GM19025 (cell line): Measurements from ENCODE around the gene SPOCK1.
"Not testable (repeated sequence)": the region's sequence is repeated elsewhere in the genome, so short reads cannot be mapped to it uniquely, and the experiment has no call there.

ENCODE experiments used
- ATAC-seq: cut with Tn5 transposase; IDR thresholded peaks from one replicate; pipeline ENCODE4 v1.9.1; 2021; ENCODE audit warnings: mild to moderate bottlenecking, low read depth, moderate library complexity; ENCODE audit not compliant: unreplicated experiment

SPOCK1 gene

GRCh38 chr5:137498736-137499505, at the start of gene SPOCK1:
Gene SPOCK1, minus strand, starts transcription at chr5:137499326.
- peak; percentile 93 for ATAC-seq

- ATAC-seq, result no peak
These were observed 46.8 kb upstream of the SPOCK1 start for GRCh38 chr5:137545956-137546355.

GRCh38 chr5:137535449-137535848, 36.3 kb upstream of the SPOCK1 start:
- ATAC-seq, result not testable (repeated sequence)

GRCh38 chr5:137533963-137534362, 34.8 kb upstream of the SPOCK1 start:
- ATAC-seq, result no peak

DNA sequence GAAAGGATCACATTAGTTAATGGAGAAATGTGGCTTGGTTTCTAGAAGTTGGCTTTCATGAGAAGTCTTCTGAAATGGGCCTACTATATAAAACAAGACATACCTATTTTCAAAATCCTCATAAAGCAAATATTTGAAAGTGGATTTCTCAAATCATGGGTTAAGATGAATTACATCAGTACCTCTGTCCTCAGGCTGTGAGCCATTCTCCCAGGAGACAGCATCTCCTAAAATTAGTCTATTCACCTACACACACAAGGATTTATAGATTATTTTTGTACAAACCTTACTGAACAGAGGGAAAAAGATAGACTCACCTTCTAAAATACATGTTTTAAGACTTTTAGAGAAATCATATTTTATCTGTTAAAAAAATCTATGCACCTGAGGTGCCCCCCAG, 32.1 kb upstream of the SPOCK1 start:
- no peak for ATAC-seq

- no peak for ATAC-seq
These were observed 22.1 kb upstream of the SPOCK1 start for GRCh38 chr5:137521246-137521645.

DNA sequence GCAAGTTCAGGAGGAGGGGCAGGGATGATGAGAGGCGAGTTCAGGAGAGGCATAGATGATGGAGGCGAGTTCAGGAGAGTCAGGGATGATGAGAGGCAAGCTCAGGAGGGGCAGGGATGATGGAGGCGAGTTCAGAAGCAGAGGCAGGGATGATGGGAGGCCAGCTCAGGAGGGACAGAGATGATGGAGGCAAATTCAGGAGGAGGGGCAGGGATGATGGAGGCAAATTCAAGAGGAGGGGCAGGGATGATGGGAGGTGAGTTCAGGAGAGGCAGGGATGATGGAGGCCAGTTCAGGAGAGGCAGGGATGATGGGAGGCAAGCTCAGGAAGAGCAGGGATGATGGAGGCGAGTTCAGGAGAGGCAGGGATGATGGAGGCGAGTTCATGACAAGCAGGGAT, 17.8 kb upstream of the SPOCK1 start:
- ATAC-seq, result no peak

- ATAC-seq, result no peak
These were observed 17.2 kb upstream of the SPOCK1 start for GRCh38 chr5:137516251-137516797.

DNA sequence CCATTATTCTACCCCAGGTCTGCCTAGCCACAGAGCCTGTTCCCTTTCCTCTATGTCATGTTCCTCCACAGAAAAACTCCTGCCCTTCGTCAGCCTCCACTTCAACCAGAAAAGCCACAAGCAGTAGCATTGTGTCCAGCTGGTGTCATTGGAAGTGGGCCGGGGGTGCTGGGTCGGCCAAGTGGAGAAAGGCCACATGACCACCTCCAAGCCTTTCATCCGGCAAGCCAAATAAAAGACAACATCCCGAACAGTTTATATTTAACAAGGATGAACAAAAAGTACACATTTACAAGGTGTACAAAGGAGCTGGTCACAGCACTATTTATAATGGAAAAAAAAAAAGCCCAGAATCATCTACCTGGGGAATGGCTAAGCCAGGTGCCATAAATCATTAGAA, 16.1 kb upstream of the SPOCK1 start:
- no peak for ATAC-seq

DNA sequence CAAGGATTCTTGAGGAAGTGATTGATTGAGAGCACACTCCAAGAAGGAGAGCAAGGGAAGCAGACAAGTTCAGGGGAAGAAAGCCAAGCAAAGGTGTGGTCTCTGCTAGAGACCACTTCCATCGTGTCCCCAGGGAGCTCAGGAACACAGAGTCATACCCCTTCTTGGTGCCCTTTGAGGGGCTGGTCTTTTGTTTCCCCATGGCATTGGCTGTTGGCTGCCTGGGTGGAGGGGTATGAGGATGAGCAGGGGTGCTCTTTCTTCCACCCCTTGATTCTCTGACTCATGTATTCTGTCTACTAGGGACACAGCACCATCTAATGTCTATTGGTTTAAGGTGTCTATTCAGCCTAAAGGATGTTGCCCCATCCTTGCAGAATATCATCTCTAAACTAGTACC, 11.5 kb upstream of the SPOCK1 start:
- ATAC-seq, result no peak

DNA sequence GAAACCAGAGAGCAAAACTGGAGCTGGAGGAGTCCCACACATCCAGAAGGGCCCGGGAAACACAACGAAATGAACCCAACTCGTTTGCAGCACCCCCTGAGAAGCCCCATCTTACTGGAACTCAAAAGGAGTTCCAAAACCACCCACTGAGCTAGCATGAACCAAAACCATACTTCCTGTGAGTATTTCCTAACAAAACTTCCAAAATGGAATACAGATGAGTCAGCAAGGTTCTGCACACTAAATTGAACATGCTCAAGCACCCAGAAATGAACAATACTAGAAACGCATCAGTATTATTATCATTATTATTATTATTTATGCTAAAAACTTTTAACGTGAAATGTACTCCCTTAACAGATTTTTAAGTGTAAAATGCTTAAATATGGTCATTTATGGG, 8.0 kb upstream of the SPOCK1 start:
- no peak for ATAC-seq

- no peak for ATAC-seq
These were observed 7.2 kb upstream of the SPOCK1 start for GRCh38 chr5:137506296-137506695.

DNA sequence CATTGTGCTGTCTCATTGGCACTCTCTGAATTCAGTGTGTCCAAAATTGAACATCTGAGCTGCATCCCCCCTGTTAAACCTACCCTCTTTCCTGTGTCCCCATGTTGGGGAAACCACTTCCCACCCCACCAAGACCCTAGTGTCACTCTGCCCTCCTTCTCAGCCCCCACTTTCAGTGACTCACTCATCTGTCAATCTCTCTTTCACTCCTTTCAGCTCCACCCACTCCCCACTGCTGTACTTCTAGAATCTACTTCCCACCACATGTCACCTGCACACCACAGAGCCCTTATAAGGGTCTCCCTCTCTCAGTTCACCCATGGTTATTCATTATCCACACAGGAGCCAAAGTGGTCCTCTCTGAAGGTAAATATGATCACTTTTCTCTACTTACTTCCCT, 5.8 kb upstream of the SPOCK1 start:
- ATAC-seq, result no peak

- ATAC-seq, result no peak
These were observed 4.3 kb upstream of the SPOCK1 start for GRCh38 chr5:137503456-137503855.

DNA sequence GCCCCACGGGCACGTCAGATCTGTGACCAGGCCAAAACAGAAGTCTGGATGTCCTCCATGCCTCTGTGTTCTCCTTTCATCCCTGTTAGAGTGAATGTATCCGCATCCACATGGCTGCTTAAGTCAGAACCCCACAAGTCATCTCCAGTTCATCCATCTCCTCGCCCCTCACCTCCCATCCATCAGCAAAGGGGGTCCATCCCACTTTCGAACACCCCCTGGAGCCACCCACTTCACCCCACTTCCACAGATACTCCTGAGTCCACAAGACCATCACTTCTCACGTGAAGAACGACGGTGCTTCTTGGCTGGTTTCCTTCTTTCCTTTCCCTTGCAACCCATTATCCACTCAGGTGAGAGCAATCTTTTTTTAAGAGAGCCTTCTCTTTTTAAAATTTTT, 3.5 kb upstream of the SPOCK1 start:
- no peak for ATAC-seq

GRCh38 chr5:137501846-137502406, 2.8 kb upstream of the SPOCK1 start:
- no peak for ATAC-seq

GRCh38 chr5:137501226-137501625, 2.1 kb upstream of the SPOCK1 start:
- ATAC-seq, result no peak

GRCh38 chr5:137500615-137501225, 1.6 kb upstream of the SPOCK1 start:
- ATAC-seq, result no peak

- not testable (repeated sequence) for ATAC-seq
These were observed 351 bp upstream of the SPOCK1 start for GRCh38 chr5:137499506-137499847.

DNA sequence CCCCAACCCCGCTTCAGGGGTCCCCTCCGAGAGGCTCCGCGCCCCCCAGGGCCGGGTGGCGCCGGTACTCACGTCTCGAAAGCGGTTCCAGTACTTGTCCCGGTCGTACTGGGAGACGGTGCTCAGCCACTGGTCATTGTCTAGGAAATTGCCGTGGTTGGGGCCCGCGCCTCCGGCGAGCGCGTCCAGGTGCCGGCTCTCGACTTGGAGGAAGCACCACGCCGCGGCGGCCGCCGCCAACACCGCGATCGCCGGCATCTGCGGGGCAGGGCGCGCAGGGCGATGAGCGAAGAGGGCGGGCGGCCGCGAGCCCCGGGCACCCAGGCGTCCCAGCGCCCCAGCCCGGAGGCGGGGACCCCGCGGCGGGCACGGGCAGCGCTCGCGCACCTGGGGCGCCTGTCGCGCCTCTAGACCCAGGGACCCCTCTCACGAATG, 808 bp downstream of the SPOCK1 start:
- no peak for ATAC-seq

GRCh38 chr5:137497396-137498290, 1.5 kb downstream of the SPOCK1 start:
- ATAC-seq, result no peak
